GM21576 (cell line): ENCODE data around the gene CEP72.
"Not testable (repeated sequence)": the region's sequence is repeated elsewhere in the genome, so short reads cannot be mapped to it uniquely, and the experiment has no call there.

Source experiments
- ATAC-seq: cut with Tn5 transposase; IDR thresholded peaks from one replicate; pipeline ENCODE4 v1.9.1; 2021; ENCODE audit warnings: mild to moderate bottlenecking, moderate library complexity; ENCODE audit not compliant: unreplicated experiment

Gene CEP72

DNA sequence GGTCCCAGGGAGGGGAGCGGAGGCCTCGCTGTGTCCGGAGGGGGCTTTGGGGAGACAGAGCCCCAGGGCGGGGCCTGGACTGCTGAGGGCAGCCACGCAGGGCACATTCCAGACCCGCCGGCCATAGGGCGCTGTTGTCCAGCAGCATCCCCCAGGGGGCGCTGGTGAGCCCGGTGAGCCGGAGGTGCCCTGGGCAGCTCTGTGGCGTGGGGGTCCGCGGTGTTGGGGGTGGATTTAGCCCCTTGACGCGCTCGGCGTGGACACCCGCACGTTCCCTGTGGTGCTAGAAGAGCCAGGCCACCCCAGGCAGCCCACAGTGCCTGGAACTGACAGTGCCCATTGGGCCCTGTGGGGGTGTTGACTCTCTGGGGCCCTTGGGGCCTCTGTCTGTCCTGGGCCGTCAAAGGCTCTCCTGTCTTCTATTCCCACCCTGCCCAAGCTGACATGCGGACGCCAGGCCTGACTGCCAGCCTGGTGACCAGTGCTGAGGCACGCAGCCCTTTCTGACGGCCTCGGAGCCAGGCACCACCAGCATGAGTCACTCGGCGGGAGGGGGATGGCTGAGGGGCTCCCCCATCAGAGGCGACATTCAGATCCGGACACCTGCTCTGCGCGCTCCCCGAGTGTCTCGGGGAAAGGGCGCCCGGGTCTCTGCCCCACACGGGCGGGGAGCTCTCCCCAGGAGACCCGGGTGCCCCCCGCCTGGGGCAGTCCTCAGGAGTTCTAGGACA lies 57.1 kb downstream of the CEP72 start:
- no peak for ATAC-seq

- ATAC-seq, result no peak
Measured at GRCh38 chr5:669842-670395, 57.8 kb downstream of the CEP72 start.

GRCh38 chr5:670396-671270 lies 58.5 kb downstream of the CEP72 start:
- no peak for ATAC-seq

GRCh38 chr5:671459-672328 lies 59.6 kb downstream of the CEP72 start:
- ATAC-seq, result no peak

GRCh38 chr5:672329-673160 lies 60.4 kb downstream of the CEP72 start:
- no peak for ATAC-seq

GRCh38 chr5:673161-673830 lies 61.2 kb downstream of the CEP72 start:
- no peak for ATAC-seq

DNA sequence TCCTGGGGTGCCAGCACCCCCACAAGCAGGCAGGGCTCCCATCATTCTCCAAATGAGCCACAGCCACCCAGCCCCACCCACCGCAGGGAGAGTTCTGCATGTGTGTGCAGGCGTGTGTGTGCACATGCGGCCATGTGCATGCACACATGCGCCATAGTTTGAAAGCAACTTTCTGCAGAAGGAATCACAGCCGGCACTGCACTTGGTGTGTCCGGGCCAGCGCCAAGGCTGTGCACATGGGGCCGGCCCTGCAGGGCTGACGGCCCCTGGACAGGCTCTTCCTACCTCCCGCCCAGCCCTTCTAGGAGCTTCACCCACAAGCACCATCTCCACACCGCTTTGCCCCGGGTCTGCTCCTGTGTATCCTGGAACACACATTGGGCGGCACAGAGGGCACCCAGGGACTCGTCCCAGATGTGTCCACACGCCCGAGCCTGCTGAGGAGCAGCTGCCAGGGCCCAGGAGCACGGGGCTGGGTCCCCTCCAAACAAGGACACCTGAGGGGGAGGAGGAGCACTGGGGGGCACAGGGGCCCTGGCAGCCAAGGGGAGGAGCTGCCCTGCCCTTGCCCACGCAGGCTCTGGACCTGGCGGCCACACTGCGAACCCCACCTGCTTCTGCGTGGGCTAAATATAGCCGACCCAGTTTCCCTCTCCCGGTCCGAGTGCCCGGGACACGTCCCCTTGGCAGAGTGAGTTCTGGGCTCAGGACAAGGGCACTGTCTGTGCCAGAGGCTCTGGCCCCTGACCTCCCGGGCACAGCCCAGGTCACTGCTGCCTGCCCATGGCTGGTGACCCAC lies 61.9 kb downstream of the CEP72 start:
- ATAC-seq, result no peak

GRCh38 chr5:674630-675011 lies 62.5 kb downstream of the CEP72 start:
- ATAC-seq, result no peak

DNA sequence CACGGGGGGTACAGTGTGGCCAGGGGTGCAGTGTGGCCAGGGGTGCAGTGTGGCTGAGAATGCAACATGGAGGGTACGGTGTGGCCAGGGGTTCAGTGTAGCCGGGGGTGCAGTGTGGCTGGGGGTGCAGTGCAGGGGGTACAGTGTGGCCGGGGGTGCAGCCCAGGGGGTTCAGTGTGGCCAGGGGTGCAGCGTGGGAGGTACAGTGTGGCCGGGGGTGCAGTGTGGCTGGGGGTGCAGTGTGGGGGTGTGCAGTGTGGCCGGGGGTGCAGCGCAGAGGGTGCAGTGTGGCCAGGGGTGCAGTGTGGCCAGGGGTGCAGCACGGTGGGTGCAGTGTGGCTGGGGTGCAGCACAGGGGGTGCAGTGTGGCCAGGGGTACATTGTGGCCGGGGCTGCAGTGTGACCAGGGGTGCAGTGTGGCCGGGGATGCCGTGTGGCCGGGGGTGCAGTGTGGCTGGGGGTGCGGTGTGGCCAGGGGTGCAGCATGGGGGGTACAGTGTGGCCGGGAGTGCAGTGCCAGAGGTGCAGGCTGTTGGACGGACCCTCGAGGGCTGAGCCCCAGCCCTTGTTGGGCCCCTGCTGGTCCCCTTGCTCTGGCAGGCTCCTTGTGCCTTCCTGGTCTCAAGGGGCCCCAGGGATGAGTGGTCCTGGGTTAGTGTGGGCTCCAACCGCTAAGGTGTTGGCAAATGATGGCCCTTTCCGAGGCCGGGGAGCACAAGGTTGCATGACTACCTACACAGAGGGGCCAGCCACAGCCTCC lies 63.2 kb downstream of the CEP72 start:
- no peak for ATAC-seq

- ATAC-seq, result no peak
Measured at GRCh38 chr5:675871-676698, 63.9 kb downstream of the CEP72 start.

- ATAC-seq, result no peak
Measured at GRCh38 chr5:676699-677076, 64.5 kb downstream of the CEP72 start.

- no peak for ATAC-seq
Measured at GRCh38 chr5:677131-678101, 65.3 kb downstream of the CEP72 start.

GRCh38 chr5:678521-678920 lies 66.4 kb downstream of the CEP72 start:
- not testable (repeated sequence) for ATAC-seq

DNA sequence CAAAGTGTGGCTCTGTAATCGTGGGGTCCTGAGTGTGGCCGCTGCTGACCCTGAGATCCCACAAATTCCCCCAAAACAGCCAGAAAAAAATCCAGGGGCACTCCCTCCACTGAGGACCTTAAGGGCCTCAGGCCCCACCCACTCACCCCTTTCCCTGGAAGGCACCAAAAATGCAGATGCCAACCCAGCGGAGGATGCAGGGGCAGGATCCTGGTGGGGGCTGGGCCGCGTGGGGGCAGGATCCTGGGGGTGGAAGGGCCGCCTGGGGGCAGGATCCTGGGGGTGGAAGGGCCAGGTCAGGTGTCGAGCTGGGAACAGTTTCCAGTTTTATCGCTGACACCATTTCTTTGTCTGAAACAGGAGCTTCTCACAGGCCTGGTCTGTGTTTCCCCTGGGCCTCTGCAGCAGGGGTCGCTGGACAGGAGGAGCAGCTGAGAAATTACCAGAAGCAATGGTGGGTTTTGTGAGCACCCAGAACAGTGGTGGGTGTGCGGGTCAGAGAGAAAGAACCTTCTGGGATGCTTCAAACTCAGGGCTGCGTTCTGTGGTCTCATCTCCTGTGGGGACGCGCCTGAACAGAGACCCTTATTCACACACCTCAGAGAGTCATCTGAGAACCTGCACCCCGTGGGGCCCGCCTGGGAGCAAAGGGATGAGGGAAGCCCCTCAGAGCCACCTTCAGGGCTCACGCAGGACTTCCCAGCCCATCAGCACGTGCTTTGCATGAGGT lies 67.2 kb downstream of the CEP72 start:
- not testable (repeated sequence) for ATAC-seq

- not testable (repeated sequence) for ATAC-seq
Measured at GRCh38 chr5:680118-680795, 68.1 kb downstream of the CEP72 start.
